H7 (cell line): ENCODE measurements around the gene OLFM1. TPM values are rescaled to one million over a fixed set of nuclear protein-coding genes. Genes with fewer than 3 reads are reported as not detected.

ENCODE experiments used
- DNase-seq: peaks from one replicate; pipeline ENCODE4 v3.0.0; 2012
- H3K27me3 ChIP-seq: 2 replicates; pipeline ENCODE4 v1.6.0; 2011; ENCODE audit warnings: mild to moderate bottlenecking, low read length; ENCODE audit not compliant: control insufficient read depth, insufficient read depth
- H3K36me3 ChIP-seq: replicated peaks from 2 replicates; pipeline ENCODE4 v1.5.1; 2011; ENCODE audit warnings: low read length; ENCODE audit not compliant: control insufficient read depth, insufficient read depth
- H3K4me3 ChIP-seq: 2 replicates; pipeline ENCODE4 v1.5.1; 2011; ENCODE audit warnings: low read depth, mild to moderate bottlenecking, control low read depth, low read length, moderate library complexity; ENCODE audit not compliant: insufficient read depth
- total RNA-seq: library from RNA; depleted of rRNA; stranded (reverse); fragments of >200 nt; shearing (Covaris generic); gene quantifications from 2 replicates; pipeline ENCODE4 v1.2.3, GENCODE V29; 2014; rRNA removed

Gene OLFM1
- total RNA-seq, 1 experiment from 2014 or later, result 58.2 TPM

DNA sequence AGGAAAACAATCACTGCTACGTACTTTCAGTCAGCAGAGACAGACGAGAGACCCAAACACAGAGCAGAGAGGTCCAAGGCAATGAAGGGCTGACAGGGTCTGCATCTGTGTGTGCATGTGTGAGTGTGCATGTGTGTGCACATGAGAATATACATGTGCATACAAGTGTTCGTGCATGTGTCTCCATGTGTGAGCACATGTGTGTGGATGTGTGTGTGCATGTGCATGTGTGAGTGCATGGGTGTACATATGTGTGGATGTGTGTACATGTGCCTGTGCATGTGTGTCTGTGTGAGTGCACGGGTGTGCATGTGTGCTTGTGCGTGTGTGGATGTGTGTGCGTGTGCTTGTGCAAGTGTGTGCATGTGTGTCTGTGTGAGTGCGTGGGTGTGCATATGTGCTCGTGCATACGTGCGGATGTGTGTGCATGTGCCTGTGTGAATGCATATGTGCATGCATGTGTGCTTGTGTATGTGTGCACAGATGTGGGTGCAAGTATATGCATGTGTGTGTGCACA, 82.3 kb downstream of the OLFM1 start:
- no peak for DNase-seq
- Histone ChIP-seq H3K36me3 (no peaks in the 10 kb centered on the region), H3K27me3 (no peaks in the 10 kb centered on the region), H3K4me3 (no peak overlapping the region)

DNA sequence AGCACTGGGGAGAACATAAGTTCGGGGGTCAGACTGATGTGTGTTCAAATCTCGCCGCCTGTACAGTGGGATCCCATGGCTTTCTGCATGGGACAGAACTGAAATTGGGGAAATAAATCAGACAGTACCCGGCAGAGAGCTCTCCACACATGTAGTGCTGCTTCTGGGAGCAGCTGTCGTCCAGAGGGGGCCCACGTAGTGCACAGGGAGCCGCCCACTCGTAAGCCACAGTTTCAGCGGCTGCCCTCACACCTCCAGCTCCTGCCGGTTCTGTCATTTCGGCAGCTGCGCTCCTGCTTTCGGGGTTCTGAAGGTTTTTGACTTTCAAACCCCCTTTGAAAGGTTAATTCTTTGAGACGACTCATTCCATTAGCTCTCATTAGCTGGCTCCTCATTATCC, 83.1 kb downstream of the OLFM1 start:
- Histone ChIP-seq H3K36me3 (no peaks in the 10 kb centered on the region), H3K27me3 (no peaks in the 10 kb centered on the region), H3K4me3 (no peak overlapping the region)
- no peak for DNase-seq

Other genes with a start within 250 kb of the OLFM1 start
- not detected in 2 replicates for gene FCN2, start 206.9 kb upstream of the OLFM1 start, total RNA-seq
- not detected in 2 replicates for gene FCN1, start 169.8 kb upstream of the OLFM1 start, total RNA-seq